Endothelial cell (in vitro differentiated cells): Measurements from ENCODE around the gene CBARP. TPM values are rescaled to one million over a fixed set of nuclear protein-coding genes. Genes with fewer than 3 reads are reported as not detected.

Source experiments
- DNase-seq: peaks from one replicate; pipeline ENCODE4 v3.0.0; 2021; ENCODE audit warnings: low spot score
- H3K27ac Mint-ChIP-seq: one replicate; pipeline ENCODE4 v1.8.0; 2021; ENCODE audit warnings: mixed read lengths, inconsistent platforms; ENCODE audit not compliant: unreplicated experiment
- H3K27me3 Mint-ChIP-seq: one replicate; pipeline ENCODE4 v1.8.0; 2021; ENCODE audit warnings: mild to moderate bottlenecking, moderate library complexity, mixed read lengths, inconsistent platforms; ENCODE audit not compliant: unreplicated experiment
- H3K36me3 Mint-ChIP-seq: one replicate; pipeline ENCODE4 v1.8.0; 2021; ENCODE audit warnings: mild to moderate bottlenecking, low read depth, mixed read lengths, inconsistent platforms; ENCODE audit not compliant: unreplicated experiment
- H3K4me1 Mint-ChIP-seq: one replicate; pipeline ENCODE4 v1.8.0; 2021; ENCODE audit warnings: mild to moderate bottlenecking, mixed read lengths, inconsistent platforms; ENCODE audit not compliant: unreplicated experiment
- H3K4me3 Mint-ChIP-seq: one replicate; pipeline ENCODE4 v1.8.0; 2021; ENCODE audit warnings: mild to moderate bottlenecking, mixed read lengths, inconsistent platforms; ENCODE audit not compliant: unreplicated experiment
- H3K9me3 Mint-ChIP-seq: one replicate; pipeline ENCODE4 v1.8.0; 2021; ENCODE audit warnings: mixed read lengths, inconsistent platforms; ENCODE audit not compliant: unreplicated experiment
- CTCF ChIP-seq: fragments of 200-600 bp; sonication (generic); IDR thresholded peaks from one replicate; pipeline ENCODE4 v1.5.0; 2021; ENCODE audit warnings: antibody characterized with exemption; ENCODE audit not compliant: unreplicated experiment
- total RNA-seq: library from RNA; stranded (reverse); fragmentation: NEBNext Ultra II Directional; extraction: Animal tissue kit (Norgen Biotek cat#: 25700); gene quantifications from one replicate; pipeline ENCODE4 v1.2.1, GENCODE V29; 2021; ENCODE audit not compliant: unreplicated experiment

Gene CBARP
- total RNA-seq, 1 donor from 2014 or later = 10.4 TPM

GRCh38 chr19:1281569-1282287 is 43.9 kb upstream of the CBARP start:
- H3K4me1 Mint-ChIP-seq = peaks cover 2% of the 10 kb centered on the region
- no peaks in the 10 kb centered on the region for H3K9me3 Mint-ChIP-seq
- H3K27ac Mint-ChIP-seq = no peak overlapping the region
- H3K27me3 Mint-ChIP-seq = peaks cover 17% of the 10 kb centered on the region
- DNase-seq = no peak
- no peak for TF ChIP-seq CTCF
- no peak overlapping the region for H3K4me3 Mint-ChIP-seq
- no peaks in the 10 kb centered on the region for H3K36me3 Mint-ChIP-seq

GRCh38 chr19:1280636-1281568 is 43.1 kb upstream of the CBARP start:
- no peak for TF ChIP-seq CTCF
- H3K36me3 Mint-ChIP-seq = no peaks in the 10 kb centered on the region
- H3K4me1 Mint-ChIP-seq = peaks cover 2% of the 10 kb centered on the region
- peaks cover 17% of the 10 kb centered on the region for H3K27me3 Mint-ChIP-seq
- no peaks in the 10 kb centered on the region for H3K9me3 Mint-ChIP-seq
- no peak overlapping the region for H3K27ac Mint-ChIP-seq
- no peak for DNase-seq
- peak overlapping the region; percentile 33 for H3K4me3 Mint-ChIP-seq

- TF ChIP-seq CTCF = peak; percentile 80
- no peaks in the 10 kb centered on the region for H3K36me3 Mint-ChIP-seq
- DNase-seq = peak; percentile 92
- no peak overlapping the region for H3K4me3 Mint-ChIP-seq
- H3K27me3 Mint-ChIP-seq = peaks cover 14% of the 10 kb centered on the region
- H3K27ac Mint-ChIP-seq = no peak overlapping the region
- H3K4me1 Mint-ChIP-seq = peaks cover 2% of the 10 kb centered on the region
- H3K9me3 Mint-ChIP-seq = no peaks in the 10 kb centered on the region
Measured at GRCh38 chr19:1279782-1280341, 42.1 kb upstream of the CBARP start.

- Mint-ChIP-seq H3K36me3 (peaks cover 1% of the 10 kb centered on the region), H3K9me3 (no peaks in the 10 kb centered on the region), H3K4me3 (no peak overlapping the region), H3K27me3 (peaks cover 7% of the 10 kb centered on the region), H3K4me1 (peaks cover 4% of the 10 kb centered on the region), H3K27ac (no peak overlapping the region)
- no peak for DNase-seq
- TF ChIP-seq CTCF = no peak
Measured at GRCh38 chr19:1278713-1279660, 41.2 kb upstream of the CBARP start.
